HFF-Myc (cell line): ENCODE results near the gene SFT2D3.
"Not testable (repeated sequence)": the region's sequence is repeated elsewhere in the genome, so short reads cannot be mapped to it uniquely, and the experiment has no call there.

Source experiments
- DNase-seq: peaks from one replicate; pipeline ENCODE4 v3.0.0-alpha.2; 2011; ENCODE audit warnings: low read depth; ENCODE audit errors: extremely low read depth
- H3K4me3 ChIP-seq: replicated peaks from 2 replicates; pipeline ENCODE4 v1.5.1; 2011; ENCODE audit warnings: low read depth, mild to moderate bottlenecking, control low read depth, low read length
- TF ChIP-seq, protein P1 (sequence below): IDR thresholded peaks from 2 replicates; pipeline ENCODE4 v1.5.1; 2012; ENCODE audit warnings: mild to moderate bottlenecking, low read depth, low read length, control low read depth; ENCODE audit errors: missing control alignments

The SFT2D3 gene

GRCh38 chr2:127743477-127744026, 42.3 kb downstream of the SFT2D3 start:
- H3K4me3 ChIP-seq, result no peak overlapping the region
- DNase-seq, result no peak
- TF ChIP-seq, protein P1, sequence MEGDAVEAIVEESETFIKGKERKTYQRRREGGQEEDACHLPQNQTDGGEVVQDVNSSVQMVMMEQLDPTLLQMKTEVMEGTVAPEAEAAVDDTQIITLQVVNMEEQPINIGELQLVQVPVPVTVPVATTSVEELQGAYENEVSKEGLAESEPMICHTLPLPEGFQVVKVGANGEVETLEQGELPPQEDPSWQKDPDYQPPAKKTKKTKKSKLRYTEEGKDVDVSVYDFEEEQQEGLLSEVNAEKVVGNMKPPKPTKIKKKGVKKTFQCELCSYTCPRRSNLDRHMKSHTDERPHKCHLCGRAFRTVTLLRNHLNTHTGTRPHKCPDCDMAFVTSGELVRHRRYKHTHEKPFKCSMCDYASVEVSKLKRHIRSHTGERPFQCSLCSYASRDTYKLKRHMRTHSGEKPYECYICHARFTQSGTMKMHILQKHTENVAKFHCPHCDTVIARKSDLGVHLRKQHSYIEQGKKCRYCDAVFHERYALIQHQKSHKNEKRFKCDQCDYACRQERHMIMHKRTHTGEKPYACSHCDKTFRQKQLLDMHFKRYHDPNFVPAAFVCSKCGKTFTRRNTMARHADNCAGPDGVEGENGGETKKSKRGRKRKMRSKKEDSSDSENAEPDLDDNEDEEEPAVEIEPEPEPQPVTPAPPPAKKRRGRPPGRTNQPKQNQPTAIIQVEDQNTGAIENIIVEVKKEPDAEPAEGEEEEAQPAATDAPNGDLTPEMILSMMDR, result no peak

- H3K4me3 ChIP-seq, result no peak overlapping the region
- TF ChIP-seq, protein P1, result no peak
- DNase-seq, result no peak
These were observed 46.3 kb downstream of the SFT2D3 start for GRCh38 chr2:127747621-127748020.

DNA sequence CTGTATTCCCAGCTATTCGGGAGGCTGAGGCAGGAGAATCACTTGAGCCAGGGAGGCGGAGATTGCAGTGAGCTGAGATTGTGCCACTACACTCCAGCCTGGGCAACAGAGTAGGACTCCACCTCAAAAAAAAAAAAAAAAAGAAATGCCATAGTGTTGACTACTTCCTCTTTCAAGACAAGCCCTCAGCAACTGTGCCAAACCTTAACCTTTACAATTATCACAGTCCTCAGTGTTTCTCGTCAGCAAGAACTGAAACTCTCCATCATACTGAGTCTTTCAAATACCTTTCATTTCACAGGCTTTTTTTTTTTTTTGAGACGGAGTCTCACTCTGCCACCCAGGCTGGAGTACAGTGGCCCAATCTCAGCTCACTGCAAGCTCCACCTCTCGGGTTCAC, 48.2 kb downstream of the SFT2D3 start:
- not testable (repeated sequence) for DNase-seq, H3K4me3 ChIP-seq

DNA sequence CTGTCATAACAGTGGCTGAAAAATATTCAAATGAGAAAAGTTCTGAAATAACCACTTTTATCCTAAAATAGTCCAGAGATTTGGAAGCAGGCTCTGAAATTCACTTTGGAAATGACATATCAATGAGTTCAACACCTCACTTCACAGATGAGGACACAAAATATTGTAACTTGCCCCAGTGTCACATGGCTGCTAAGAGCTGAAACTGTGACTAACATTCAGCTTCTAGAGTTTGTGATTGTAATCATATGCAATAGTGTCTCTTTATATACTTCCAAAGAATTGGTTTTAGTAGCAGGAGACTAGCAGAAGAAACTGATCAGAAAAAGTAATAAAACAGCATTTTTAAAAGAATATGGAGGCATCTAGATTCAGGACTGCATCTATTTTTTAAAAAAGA, 52.1 kb downstream of the SFT2D3 start:
- DNase-seq, result no peak
- H3K4me3 ChIP-seq, result no peak overlapping the region
- TF ChIP-seq, protein P1, result no peak

DNA sequence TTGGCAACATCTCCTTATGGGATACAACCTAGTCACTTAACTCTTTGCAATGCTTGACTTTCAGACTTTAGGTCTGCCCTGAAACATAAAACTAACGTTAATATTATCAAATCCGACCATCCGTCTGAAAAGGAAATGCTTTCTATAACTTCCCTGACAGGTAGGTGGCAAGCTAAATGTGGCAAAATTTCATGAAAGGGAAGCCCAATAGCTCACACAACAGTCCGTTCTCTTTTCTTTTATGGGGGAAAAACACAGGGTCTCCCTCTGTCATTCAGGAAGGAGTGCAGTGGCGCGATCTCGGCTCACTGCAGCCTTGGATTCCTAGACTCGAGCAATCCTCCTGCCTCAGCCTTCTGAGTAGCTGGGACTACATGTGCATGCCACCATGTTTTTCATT, 52.9 kb downstream of the SFT2D3 start:
- TF ChIP-seq, protein P1, result no peak
- no peak overlapping the region for H3K4me3 ChIP-seq
- DNase-seq, result no peak
